ENCODE data around the gene HEPHL1.
"Not testable (repeated sequence)": the region's sequence is repeated elsewhere in the genome, so short reads cannot be mapped to it uniquely, and the experiment has no call there.

HEPHL1 gene

DNA sequence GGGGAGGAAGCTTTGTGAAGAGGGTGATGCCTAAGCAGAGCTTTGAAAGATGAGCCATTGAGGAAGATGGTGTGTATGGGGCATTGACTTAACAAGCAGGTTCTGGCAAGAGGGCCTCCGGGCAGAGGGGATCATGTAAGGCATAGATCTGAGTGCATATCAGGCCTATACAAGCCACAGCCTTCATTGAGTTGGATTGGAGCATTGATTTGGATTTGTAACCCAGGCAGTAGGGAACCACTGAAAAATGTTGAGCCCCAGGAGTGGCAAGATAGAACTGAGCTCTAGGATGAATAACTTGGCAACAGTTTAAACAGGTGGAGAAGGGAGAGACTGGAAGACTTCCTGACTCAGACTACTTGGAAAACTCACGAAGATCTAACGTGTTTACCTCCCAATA is 128.9 kb downstream of the HEPHL1 start:
- no peak for DNase-seq (ENCODE audit: low read depth)

DNA sequence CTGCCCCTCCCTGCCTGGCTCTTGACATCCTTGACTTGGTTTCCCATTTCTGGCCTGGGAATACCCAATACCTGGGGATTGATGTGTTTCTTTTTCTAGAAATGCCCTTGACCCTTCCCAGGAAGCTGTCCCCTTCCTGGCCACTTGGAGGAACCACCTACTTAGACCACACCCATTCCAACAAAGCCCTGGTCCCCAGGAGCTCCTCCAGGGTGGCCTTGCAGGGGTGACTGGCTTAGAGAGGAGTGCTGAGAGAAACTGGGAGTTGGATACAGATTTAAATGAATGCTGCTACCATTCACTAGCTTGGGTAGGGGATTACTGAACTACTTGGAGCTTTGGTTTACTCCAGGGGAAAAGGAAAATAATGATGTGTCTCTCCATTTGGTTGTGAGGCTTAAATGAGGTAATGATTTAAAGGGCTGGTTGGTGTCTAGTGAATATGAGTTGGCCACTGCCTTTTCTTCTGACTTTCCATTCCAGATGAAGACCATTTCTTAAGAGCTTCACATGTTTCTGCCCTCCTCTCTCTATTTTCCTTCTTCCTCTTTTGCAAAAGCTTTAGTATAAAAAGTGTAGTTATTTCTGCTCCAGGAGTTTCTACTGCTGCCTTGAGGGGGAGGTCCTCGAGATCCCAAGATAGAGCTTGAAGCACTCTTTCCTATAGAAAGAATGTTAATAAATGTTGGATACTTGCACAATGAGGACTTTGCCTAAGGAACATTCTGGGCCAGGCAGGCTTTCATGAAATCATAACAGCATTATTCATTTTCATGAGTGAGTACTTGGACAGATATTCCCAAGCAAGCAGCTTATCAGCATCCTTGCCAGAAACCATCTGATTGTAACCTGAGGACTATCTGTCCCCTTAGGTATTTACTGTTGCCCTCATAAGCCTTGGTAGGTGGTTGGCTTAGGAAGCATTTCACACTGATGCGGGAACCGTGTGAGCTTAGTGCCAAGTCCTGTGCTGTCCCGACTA is 129.8 kb downstream of the HEPHL1 start:
- DNase-seq (ENCODE audit: low read depth), result no peak

- no peak for DNase-seq (ENCODE audit: low read depth)
Measured at GRCh38 chr11:94151903-94152677, 130.9 kb downstream of the HEPHL1 start.

GRCh38 chr11:94152678-94153065 is 131.5 kb downstream of the HEPHL1 start:
- DNase-seq (ENCODE audit: low read depth), result no peak

DNA sequence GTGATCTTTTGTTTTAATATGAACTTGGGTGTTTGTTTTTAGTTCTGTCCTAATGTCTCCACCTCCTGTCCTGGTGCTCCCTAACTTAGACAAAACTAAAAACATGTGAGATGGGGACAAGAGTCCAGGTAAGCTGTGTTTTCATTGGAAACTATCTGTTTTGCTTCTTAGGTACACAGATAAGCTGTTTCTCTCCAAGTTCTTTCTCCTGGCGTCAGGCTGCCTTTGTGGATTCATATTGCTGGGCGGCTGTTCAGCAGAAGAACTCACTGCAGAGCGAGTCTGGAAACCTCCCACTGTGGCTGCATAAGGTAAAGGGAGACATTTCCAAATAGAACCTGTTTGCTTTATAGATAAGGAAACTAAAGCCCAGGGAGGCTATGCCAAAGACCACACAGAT is 132.2 kb downstream of the HEPHL1 start:
- no peak for DNase-seq (ENCODE audit: low read depth)

- DNase-seq (ENCODE audit: low read depth), result no peak
Measured at GRCh38 chr11:94154095-94154856, 133.1 kb downstream of the HEPHL1 start.

DNA sequence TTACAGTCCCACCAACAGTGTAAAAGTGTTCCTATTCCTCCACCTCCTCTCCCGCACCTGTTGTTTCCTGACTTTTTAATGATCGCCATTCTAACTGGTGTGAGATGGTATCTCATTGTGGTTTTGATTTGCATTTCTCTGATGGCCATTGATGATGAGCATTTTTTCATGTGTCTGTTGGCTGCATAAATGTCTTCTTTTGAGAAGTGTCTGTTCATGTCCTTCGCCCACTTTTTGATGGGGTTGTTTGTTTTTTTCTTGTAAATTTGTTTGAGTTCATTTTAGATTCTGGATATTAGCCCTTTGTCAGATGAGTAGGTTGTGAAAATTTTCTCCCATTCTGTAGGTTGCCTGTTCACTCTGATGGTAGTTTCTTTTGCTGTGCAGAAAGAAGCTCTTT is 136.2 kb downstream of the HEPHL1 start:
- DNase-seq (ENCODE audit: low read depth), result not testable (repeated sequence)

All from activated T-helper 1 cell treated with Interleukin-2 at 50 U/mL for 16 hours (primary cell).